Kidney epithelial cell (primary cell): ENCODE results near the gene RCC1. TPM values are rescaled to one million over a fixed set of nuclear protein-coding genes. Genes with fewer than 3 reads are reported as not detected.
"Not testable (repeated sequence)": the region's sequence is repeated elsewhere in the genome, so short reads cannot be mapped to it uniquely, and the experiment has no call there.

Experiments
- DNase-seq: peaks from one replicate; pipeline ENCODE4 v3.0.0-alpha.2; 2010; ENCODE audit warnings: low read depth
- H3K27me3 ChIP-seq: 2 replicates; pipeline ENCODE4 v1.6.0; 2011; ENCODE audit warnings: low read length; ENCODE audit not compliant: control insufficient read depth, insufficient read depth
- H3K36me3 ChIP-seq: 2 replicates; pipeline ENCODE4 v1.5.1; 2011; ENCODE audit warnings: low read length; ENCODE audit not compliant: control insufficient read depth, insufficient read depth
- H3K4me3 ChIP-seq: 2 replicates; pipeline ENCODE4 v1.5.1; 2011; ENCODE audit warnings: low read depth, mild to moderate bottlenecking, control low read depth, low read length
- CTCF ChIP-seq: IDR thresholded peaks from 2 replicates; pipeline ENCODE4 v1.5.1; 2011; ENCODE audit warnings: mild to moderate bottlenecking, moderate library complexity, low read length, control low read depth, inconsistent platforms; ENCODE audit not compliant: insufficient read depth, poor library complexity, severe bottlenecking
- total RNA-seq: library from RNA; depleted of rRNA; stranded (reverse); fragments of >200 nt; gene quantifications from 2 replicates; pipeline ENCODE4 v1.2.3, GENCODE V29; 2015

RCC1 gene
- total RNA-seq, 1 donor from 2014 or later: 45.2 TPM

- Histone ChIP-seq H3K36me3 (peaks cover 5% of the 10 kb centered on the region), H3K4me3 (peak overlapping the region; percentile 81), H3K27me3 (no peaks in the 10 kb centered on the region)
- TF ChIP-seq CTCF: no peak
- DNase-seq: no peak
Measured at GRCh38 chr1:28508435-28508754, 2.6 kb downstream of the RCC1 start.

GRCh38 chr1:28509705-28510272, 3.9 kb downstream of the RCC1 start:
- peaks cover 5% of the 10 kb centered on the region for H3K36me3 ChIP-seq
- H3K27me3 ChIP-seq: no peaks in the 10 kb centered on the region
- H3K4me3 ChIP-seq: peak overlapping the region; percentile 3
- no peak for TF ChIP-seq CTCF
- DNase-seq: no peak

GRCh38 chr1:28510273-28510969, 4.6 kb downstream of the RCC1 start:
- TF ChIP-seq CTCF: no peak
- Histone ChIP-seq H3K4me3 (peak overlapping the region; percentile 3), H3K27me3 (no peaks in the 10 kb centered on the region), H3K36me3 (peaks cover 5% of the 10 kb centered on the region)
- no peak for DNase-seq

- DNase-seq: no peak
Measured at GRCh38 chr1:28510970-28511440, 5.2 kb downstream of the RCC1 start.

GRCh38 chr1:28512058-28512611, 6.3 kb downstream of the RCC1 start:
- TF ChIP-seq CTCF: no peak
- Histone ChIP-seq H3K4me3 (no peak overlapping the region), H3K27me3 (no peaks in the 10 kb centered on the region), H3K36me3 (peaks cover 5% of the 10 kb centered on the region)
- DNase-seq: no peak

More at GRCh38 chr1:28510970-28511440, 5.2 kb downstream of the RCC1 start:
- peaks cover 5% of the 10 kb centered on the region for H3K36me3 ChIP-seq
- H3K4me3 ChIP-seq: no peak overlapping the region
- TF ChIP-seq CTCF: no peak
- no peaks in the 10 kb centered on the region for H3K27me3 ChIP-seq

GRCh38 chr1:28514445-28514933, 8.6 kb downstream of the RCC1 start:
- DNase-seq, H3K4me3 ChIP-seq, H3K36me3 ChIP-seq, H3K27me3 ChIP-seq: not testable (repeated sequence)
